DMS153 (cell line): ENCODE data around the gene HSPA12A.

ENCODE experiments used
- DNase-seq: peaks from one replicate; lab custom pipeline; 2025; lab: John Stamatoyannopoulos, UW

HSPA12A gene

GRCh38 chr10:116690356-116691322 lies 51.7 kb downstream of the HSPA12A start:
- DNase-seq = no peak

- no peak for DNase-seq
These were observed 52.6 kb downstream of the HSPA12A start for GRCh38 chr10:116689744-116690143.

- DNase-seq = no peak
These were observed 53.4 kb downstream of the HSPA12A start for GRCh38 chr10:116688741-116689495.

GRCh38 chr10:116688241-116688711 lies 54.1 kb downstream of the HSPA12A start:
- no peak for DNase-seq

- DNase-seq = no peak
These were observed 54.7 kb downstream of the HSPA12A start for GRCh38 chr10:116687633-116688032.

GRCh38 chr10:116686632-116687031 lies 55.7 kb downstream of the HSPA12A start:
- no peak for DNase-seq

GRCh38 chr10:116685807-116686206 lies 56.6 kb downstream of the HSPA12A start:
- DNase-seq = no peak

GRCh38 chr10:116684781-116685180 lies 57.6 kb downstream of the HSPA12A start:
- no peak for DNase-seq

GRCh38 chr10:116683821-116684220 lies 58.5 kb downstream of the HSPA12A start:
- DNase-seq = no peak

- no peak for DNase-seq
These were observed 59.2 kb downstream of the HSPA12A start for GRCh38 chr10:116683166-116683565.

- no peak for DNase-seq
These were observed 63.0 kb downstream of the HSPA12A start for GRCh38 chr10:116679351-116679750.

GRCh38 chr10:116676633-116677032 lies 65.7 kb downstream of the HSPA12A start:
- DNase-seq = no peak

GRCh38 chr10:116676118-116676517 lies 66.2 kb downstream of the HSPA12A start:
- DNase-seq = no peak

GRCh38 chr10:116674901-116675423 lies 67.4 kb downstream of the HSPA12A start:
- no peak for DNase-seq

- no peak for DNase-seq
These were observed 68.5 kb downstream of the HSPA12A start for GRCh38 chr10:116673866-116674265.

- DNase-seq = no peak
These were observed 69.5 kb downstream of the HSPA12A start for GRCh38 chr10:116672891-116673290.

- peak; percentile 17 for DNase-seq
These were observed 71.0 kb downstream of the HSPA12A start for GRCh38 chr10:116671274-116671926.

- DNase-seq = no peak
These were observed 71.7 kb downstream of the HSPA12A start for GRCh38 chr10:116670706-116671105.

GRCh38 chr10:116669832-116670644 lies 72.3 kb downstream of the HSPA12A start:
- peak; percentile 53 for DNase-seq

- DNase-seq = no peak
These were observed 73.3 kb downstream of the HSPA12A start for GRCh38 chr10:116669080-116669479.

- no peak for DNase-seq
These were observed 73.9 kb downstream of the HSPA12A start for GRCh38 chr10:116668446-116668845.
